ENCODE results near the gene TOMM20. TPM values are rescaled to one million over a fixed set of nuclear protein-coding genes. Genes with fewer than 3 reads are reported as not detected.
A peak's percentile ranks its signal among the peaks of the same experiment; 100 is the strongest.
"Not testable (repeated sequence)": the region's sequence is repeated elsewhere in the genome, so short reads cannot be mapped to it uniquely, and the experiment has no call there.

The TOMM20 gene
- total RNA-seq, 1 donor from 2014 or later, result 25.3 TPM

GRCh38 chr1:235093013-235093695 lies 35.5 kb downstream of the TOMM20 start:
- DNase-seq (ENCODE audit: low spot score in 2 of 2), result peak in 1 of 2 donors; percentile 69

GRCh38 chr1:235092415-235092814 lies 36.2 kb downstream of the TOMM20 start:
- H3K27me3 ChIP-seq; H3K9me3 ChIP-seq; H3K27ac ChIP-seq; H3K4me3 ChIP-seq; H3K36me3 ChIP-seq; intact Hi-C loops (cut with DNase I): not testable (repeated sequence)
- peak in 1 of 2 donors; percentile 56 for DNase-seq (ENCODE audit: low spot score in 2 of 2)
- peaks cover 5 to 12% of the 10 kb centered on the region in 2 donors for H3K4me1 ChIP-seq

More at GRCh38 chr1:235093013-235093695, 35.5 kb downstream of the TOMM20 start:
- Histone ChIP-seq H3K27ac (no peak overlapping the region), H3K9me3 (no peaks in the 10 kb centered on the region), H3K4me1 (peaks cover 5 to 12% of the 10 kb centered on the region in 2 donors), H3K27me3 (no peaks in the 10 kb centered on the region), H3K36me3 (no peaks in the 10 kb centered on the region), H3K4me3 (peak overlapping the region; percentile 33 to 62)
- intact Hi-C loops (cut with DNase I), result no loop called here
- no peak for TF ChIP-seq CTCF (IDR thresholded peaks at IDR 0.05)

- H3K4me1 ChIP-seq, result peaks cover 5 to 12% of the 10 kb centered on the region in 2 donors
- H3K27ac ChIP-seq; H3K36me3 ChIP-seq; H3K9me3 ChIP-seq; H3K27me3 ChIP-seq; H3K4me3 ChIP-seq; intact Hi-C loops (cut with DNase I): not testable (repeated sequence)
- peak in 1 of 2 donors; percentile 56 for DNase-seq (ENCODE audit: low spot score in 2 of 2)
Measured at GRCh38 chr1:235092045-235092406, 36.6 kb downstream of the TOMM20 start.

- H3K36me3 ChIP-seq; DNase-seq (ENCODE audit: low spot score in 2 of 2); H3K4me3 ChIP-seq; H3K9me3 ChIP-seq; H3K27me3 ChIP-seq; intact Hi-C loops (cut with DNase I): not testable (repeated sequence)
- peaks cover 5 to 12% of the 10 kb centered on the region in 2 donors for H3K4me1 ChIP-seq
- H3K27ac ChIP-seq, result peak overlapping the region in 1 of 2 donors; percentile 49
Measured at GRCh38 chr1:235091319-235092044, 37.2 kb downstream of the TOMM20 start.

GRCh38 chr1:235090406-235091069 lies 38.1 kb downstream of the TOMM20 start:
- Histone ChIP-seq H3K4me1 (peaks cover 5 to 12% of the 10 kb centered on the region in 2 donors), H3K27me3 (no peaks in the 10 kb centered on the region), H3K4me3 (no peak overlapping the region), H3K9me3 (no peaks in the 10 kb centered on the region), H3K27ac (peak overlapping the region; percentile 37 to 49), H3K36me3 (no peaks in the 10 kb centered on the region)
- TF ChIP-seq CTCF (IDR thresholded peaks at IDR 0.05), result peak in 1 of 3 experiments; percentile 4
- peak in 1 of 2 donors; percentile 60 for DNase-seq (ENCODE audit: low spot score in 2 of 2)
- intact Hi-C loops (cut with DNase I), result no loop called here

- Histone ChIP-seq H3K27ac (no peak overlapping the region), H3K9me3 (no peaks in the 10 kb centered on the region), H3K27me3 (no peaks in the 10 kb centered on the region), H3K4me1 (peaks cover 5 to 13% of the 10 kb centered on the region in 2 donors), H3K4me3 (no peak overlapping the region), H3K36me3 (no peaks in the 10 kb centered on the region)
- peak in 1 of 2 donors; percentile 44 for DNase-seq (ENCODE audit: low spot score in 2 of 2)
- intact Hi-C loops (cut with DNase I), result no loop called here
- TF ChIP-seq CTCF (IDR thresholded peaks at IDR 0.05), result no peak
Measured at GRCh38 chr1:235088907-235089306, 39.7 kb downstream of the TOMM20 start.

GRCh38 chr1:235088430-235088829 lies 40.2 kb downstream of the TOMM20 start:
- intact Hi-C loops (cut with DNase I), result no loop called here
- no peak for DNase-seq (ENCODE audit: low spot score in 2 of 2)
- Histone ChIP-seq H3K27me3 (no peaks in the 10 kb centered on the region), H3K4me3 (no peak overlapping the region), H3K9me3 (no peaks in the 10 kb centered on the region), H3K4me1 (peaks cover 4 to 16% of the 10 kb centered on the region in 2 donors), H3K27ac (no peak overlapping the region), H3K36me3 (no peaks in the 10 kb centered on the region)
- TF ChIP-seq CTCF (IDR thresholded peaks at IDR 0.05), result no peak

Data from ascending aorta (tissue), 2 donors.